H1 (cell line): ENCODE data around the gene ADM5. TPM values are rescaled to one million over a fixed set of nuclear protein-coding genes. Genes with fewer than 3 reads are reported as not detected.

ENCODE experiments used
- CTCF ChIA-PET: fragments of 300-600 bp; sonication (Branson Sonifier 250); formaldehyde crosslinking; loops from one replicate; lab custom pipeline; 2021; ENCODE audit not compliant: partially characterized antibody; lab: Charles Lee
- POLR2A ChIA-PET: fragments of 300-600 bp; sonication (Branson Sonifier 250); formaldehyde crosslinking; loops from one replicate; lab custom pipeline; 2021; ENCODE audit warnings: inconsistent platforms; ENCODE audit not compliant: partially characterized antibody; lab: Charles Lee
- DNase-seq, 2 experiments: peaks; one replicate each; pipeline versions ENCODE4 v3.0.0 to v3.0.0-alpha.2; 2010 to 2022; ENCODE audit warnings: low spot score in 2 of 2, low read depth in 1 of 2, mixed read lengths in 1 of 2
- FAIRE-seq: peaks from 2 replicates; lab custom pipeline; 2011; peaks lifted over from hg19 to GRCh38; lab: Jason Lieb, UNC
- H2AFZ ChIP-seq: 2 replicates; pipeline ENCODE4 v1.8.1; 2012; ENCODE audit warnings: low read length, inconsistent platforms
- H2AK5ac ChIP-seq: 2 replicates; pipeline ENCODE4 v1.6.1; 2013; ENCODE audit warnings: low read depth, low read length
- H2BK120ac ChIP-seq: replicated peaks from 2 replicates; pipeline ENCODE3; 2013; ENCODE audit warnings: low read depth, low read length, inconsistent platforms
- H2BK12ac ChIP-seq: 2 replicates; pipeline ENCODE4 v1.6.1; 2013; ENCODE audit warnings: low read depth, low read length
- H2BK15ac ChIP-seq: 2 replicates; pipeline ENCODE4 v1.6.1; 2013; ENCODE audit warnings: low read length
- H2BK20ac ChIP-seq: 2 replicates; pipeline ENCODE4 v1.6.1; 2013; ENCODE audit warnings: low read length
- H2BK5ac ChIP-seq: 2 replicates; pipeline ENCODE4 v1.6.1; 2013; ENCODE audit warnings: low read depth, low read length
- H3K14ac ChIP-seq: 2 replicates; pipeline ENCODE4 v1.6.1; 2013; ENCODE audit warnings: inconsistent platforms; ENCODE audit not compliant: insufficient read length
- H3K18ac ChIP-seq: 2 replicates; pipeline ENCODE4 v1.6.1; 2013; ENCODE audit warnings: low read length; ENCODE audit errors: extremely low read depth
- H3K23ac ChIP-seq: 2 replicates; pipeline ENCODE4 v1.6.1; 2013; ENCODE audit warnings: inconsistent platforms; ENCODE audit not compliant: insufficient read length
- H3K23me2 ChIP-seq: 2 replicates; pipeline ENCODE4 v1.6.1; 2013; ENCODE audit warnings: low read depth, low read length
- H3K27ac ChIP-seq: 2 replicates; pipeline ENCODE4 v1.6.1; 2011; ENCODE audit warnings: low read depth, low read length, inconsistent platforms
- H3K27me3 ChIP-seq, 4 experiments: replicated peaks in 1 of 4; 1 replicate in 1 of 4; 2 replicates in 3 of 4; pipeline versions ENCODE4 v1.6.1 to v1.8.1; 2011 to 2013; ENCODE audit warnings: low read length in 3 of 4, mild to moderate bottlenecking in 3 of 4, inconsistent platforms in 2 of 4, mixed read lengths in 2 of 4, moderate library complexity in 1 of 4; ENCODE audit not compliant: control insufficient read depth in 3 of 4, insufficient read depth in 3 of 4; ENCODE audit errors: extremely low read depth in 1 of 4
- H3K36me3 ChIP-seq, 4 experiments: 2 replicates each; pipeline versions ENCODE4 v1.6.1 to v1.8.1; 2011 to 2013; ENCODE audit warnings: mild to moderate bottlenecking in 4 of 4, low read length in 3 of 4, moderate library complexity in 2 of 4, control low read depth in 1 of 4, inconsistent platforms in 1 of 4; ENCODE audit not compliant: insufficient read depth in 4 of 4, control insufficient read depth in 2 of 4
- H3K4ac ChIP-seq: replicated peaks from 2 replicates; pipeline ENCODE3; 2013; ENCODE audit warnings: low read length, low read depth, mixed read lengths, inconsistent platforms; ENCODE audit not compliant: insufficient read length
- H3K4me1 ChIP-seq, 4 experiments: replicated peaks in 1 of 4; 1 replicate in 1 of 4; 2 replicates in 3 of 4; pipeline versions ENCODE4 v1.6.1 to v1.8.1; 2011 to 2013; ENCODE audit warnings: low read length in 3 of 4, inconsistent platforms in 2 of 4, mixed read lengths in 1 of 4; ENCODE audit not compliant: insufficient read depth in 4 of 4, control insufficient read depth in 3 of 4
- H3K4me2 ChIP-seq, 2 experiments: 2 replicates each; pipeline versions ENCODE4 v1.6.1 to v1.8.1; 2011 to 2013; ENCODE audit warnings: low read depth in 2 of 2, low read length in 2 of 2, control low read depth in 1 of 2, inconsistent platforms in 1 of 2, mild to moderate bottlenecking in 1 of 2; ENCODE audit not compliant: insufficient read depth in 1 of 2
- H3K4me3 ChIP-seq, 4 experiments: fragments of 200-600, 300-600 bp in 1 of 4; sonication (generic), shearing (Covaris generic), sonication (Bioruptor Twin) in 1 of 4; 2 replicates each; pipeline versions ENCODE4 v1.5.1 to v1.8.1; 2011 to 2016; ENCODE audit warnings: low read length in 4 of 4, low read depth in 3 of 4, control low read depth in 2 of 4, inconsistent platforms in 2 of 4, mild to moderate bottlenecking in 2 of 4, mixed read lengths in 1 of 4, moderate library complexity in 1 of 4; ENCODE audit not compliant: insufficient read depth in 2 of 4; ENCODE audit errors: extremely low read depth in 1 of 4
- H3K56ac ChIP-seq: replicated peaks from 2 replicates; pipeline ENCODE3; 2013; ENCODE audit warnings: low read depth, mild to moderate bottlenecking, mixed read lengths, low read length, inconsistent platforms; ENCODE audit not compliant: insufficient read length
- H3K79me1 ChIP-seq: 2 replicates; pipeline ENCODE4 v1.6.1; 2013; ENCODE audit warnings: low read depth, low read length, control low read depth
- H3K79me2 ChIP-seq, 2 experiments: 2 replicates each; pipeline versions ENCODE4 v1.6.1 to v1.8.1; 2012 to 2013; ENCODE audit warnings: low read length in 2 of 2, mild to moderate bottlenecking in 2 of 2, inconsistent platforms in 1 of 2; ENCODE audit not compliant: insufficient read depth in 2 of 2, control insufficient read depth in 1 of 2
- H3K9ac ChIP-seq, 4 experiments: replicated peaks in 1 of 4; 1 replicate in 1 of 4; 2 replicates in 3 of 4; pipeline versions ENCODE4 v1.6.1 to v1.8.1; 2011 to 2013; ENCODE audit warnings: low read depth in 3 of 4, low read length in 3 of 4, control low read depth in 2 of 4, mild to moderate bottlenecking in 2 of 4, moderate library complexity in 2 of 4, inconsistent platforms in 1 of 4; ENCODE audit errors: extremely low read depth in 1 of 4
- H3K9me3 ChIP-seq, 2 experiments: 2 replicates each; pipeline versions ENCODE4 v1.6.1 to v1.8.1; 2012 to 2013; ENCODE audit warnings: mild to moderate bottlenecking in 2 of 2, moderate library complexity in 2 of 2, control low read depth in 1 of 2, inconsistent platforms in 1 of 2, low read depth in 1 of 2, low read length in 1 of 2, mixed read lengths in 1 of 2; ENCODE audit not compliant: insufficient read depth in 2 of 2
- H4K20me1 ChIP-seq, 2 experiments: replicated peaks in 1 of 2; 2 replicates each; pipeline versions ENCODE3 to v1.8.1; 2011 to 2013; ENCODE audit warnings: inconsistent platforms in 2 of 2, low read length in 2 of 2, mild to moderate bottlenecking in 1 of 2; ENCODE audit not compliant: insufficient read depth in 2 of 2, control insufficient read depth in 1 of 2
- H4K5ac ChIP-seq: 2 replicates; pipeline ENCODE4 v1.6.1; 2013; ENCODE audit warnings: low read length, low read depth, mixed read lengths, inconsistent platforms; ENCODE audit not compliant: insufficient read length
- H4K8ac ChIP-seq: 2 replicates; pipeline ENCODE4 v1.8.0; 2013; ENCODE audit warnings: mild to moderate bottlenecking, moderate library complexity, low read length, inconsistent platforms; ENCODE audit not compliant: insufficient read depth; ENCODE audit errors: extremely low read depth
- H4K91ac ChIP-seq: replicated peaks from 2 replicates; pipeline ENCODE3; 2013; ENCODE audit warnings: low read length, mixed read lengths, inconsistent platforms; ENCODE audit not compliant: insufficient read length
- EP300 ChIP-seq, 2 experiments: IDR thresholded peaks; 1 replicate in 1 of 2; 2 replicates in 1 of 2; pipeline ENCODE4 v1.6.1; 2011 to 2012; ENCODE audit warnings: low read depth in 2 of 2, low read length in 2 of 2, mild to moderate bottlenecking in 2 of 2, borderline replicate concordance in 1 of 2, inconsistent platforms in 1 of 2, moderate library complexity in 1 of 2
- EZH2 ChIP-seq: fragments of 200-600 bp; sonication (generic); IDR thresholded peaks from 2 replicates; pipeline ENCODE4 v1.7.1; 2012; ENCODE audit warnings: low read depth, mild to moderate bottlenecking, moderate library complexity, low read length, inconsistent platforms; ENCODE audit not compliant: severe bottlenecking
- HDAC2 ChIP-seq, 2 experiments: fragments of 300-600 bp in 1 of 2; sonication (generic) in 1 of 2; IDR thresholded peaks; 2 replicates each; pipeline ENCODE4 v1.6.1; 2011 to 2012; ENCODE audit warnings: low read depth in 2 of 2, low read length in 2 of 2, mild to moderate bottlenecking in 2 of 2, moderate library complexity in 2 of 2, borderline replicate concordance in 1 of 2, inconsistent platforms in 1 of 2
- JUN ChIP-seq: IDR thresholded peaks from 2 replicates; pipeline ENCODE4 v1.6.1; 2011; ENCODE audit warnings: low read depth, mild to moderate bottlenecking, improper control_type of control experiment, low read length
- PHF8 ChIP-seq: fragments of 200-600 bp; sonication (generic); conservative IDR thresholded peaks from 2 replicates; pipeline ENCODE4 v1.7.1; 2012; ENCODE audit warnings: low read depth, mild to moderate bottlenecking, inconsistent platforms, low read length, moderate library complexity
- POLR2AphosphoS5 ChIP-seq: IDR thresholded peaks from 2 replicates; pipeline ENCODE4 v1.6.1; 2011; ENCODE audit warnings: low read depth, low read length
- RXRA ChIP-seq: IDR thresholded peaks from 2 replicates; pipeline ENCODE4 v1.6.1; 2011; ENCODE audit warnings: low read depth, mild to moderate bottlenecking, low read length, moderate library complexity; ENCODE audit not compliant: insufficient read depth
- WGBS, 2 experiments: shearing (Covaris generic) in 1 of 2; methylation state at CpG; one replicate each; pipeline versions ENCODE4 v1.1.6 to v1.1.7; 2013 to 2015; ENCODE audit warnings: low lambda C conversion rate in 2 of 2, mixed read lengths in 2 of 2, inconsistent platforms in 1 of 2, low coverage in 1 of 2, missing lambda C conversion rate in 1 of 2; ENCODE audit not compliant: insufficient replicate concordance in 2 of 2, insufficient coverage in 1 of 2, insufficient read length in 1 of 2; ENCODE audit errors: extremely low coverage in 1 of 2, missing lambda C conversion rate in 1 of 2; 5-methylcytosine and 5-hydroxymethylcytosine counted together
- polyA plus RNA-seq, 7 experiments: library from polyadenylated mRNA; depleted of rRNA in 3 of 7; stranded (reverse) in 5 of 7; unstranded in 2 of 7; fragments of >200 nt in 5 of 7; fragments of 200-250 nt in 2 of 7; gene quantifications; 1 replicate in 5 of 7; 2 replicates in 1 of 7; 4 replicates in 1 of 7; pipeline versions ENCODE4 v1.2.1 to v1.2.3, GENCODE V29; 2011 to 2013; ENCODE audit warnings: missing spikeins in 2 of 7, mixed read lengths in 2 of 7
- total RNA-seq: library from RNA; stranded (reverse); fragmentation: NEBNext Ultra II Directional; extraction: Animal tissue kit (Norgen Biotek cat#: 25700); gene quantifications from 2 replicates; pipeline ENCODE4 v1.2.1, GENCODE V29; 2021
- TF ChIP-seq, protein P1 (sequence below): IDR thresholded peaks from 2 replicates; pipeline ENCODE4 v1.6.1; 2012; ENCODE audit warnings: inconsistent platforms

Gene ADM5
- total and polyA plus RNA-seq, 2 of the 8 experiments (the other 6 are each of a cell fraction or from before 2014, with no cell fraction given) = 2.5 to 2.6 TPM

DNA sequence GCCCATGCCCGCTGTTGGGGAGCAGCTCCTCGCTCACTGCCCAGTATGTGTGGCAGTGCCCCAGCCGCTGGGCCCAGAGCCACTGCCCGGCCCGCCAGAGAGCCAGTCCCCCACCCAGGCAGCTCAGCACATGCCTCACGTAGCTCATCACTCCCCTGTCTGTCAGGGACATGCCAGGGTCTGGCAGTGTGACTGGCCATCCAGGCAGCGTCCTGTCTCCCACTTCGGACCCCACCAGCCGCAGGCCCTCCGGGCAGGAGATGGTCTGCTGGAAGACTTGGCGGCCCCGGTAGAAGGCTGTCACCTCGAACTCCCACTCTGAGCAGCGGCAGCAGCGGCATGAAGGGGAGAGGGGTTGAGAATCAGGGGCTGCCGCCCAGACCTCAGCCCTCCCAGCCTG, 27.4 kb upstream of the ADM5 start:
- H3K23me2 ChIP-seq = peaks cover 15% of the 10 kb centered on the region
- no peak overlapping the region for H2BK120ac ChIP-seq
- no peak overlapping the region for H2AK5ac ChIP-seq
- POLR2A ChIA-PET = interaction anchor here (0.6 to 18.0 kb wide), 7 partner anchors 12 to 142 kb away, joined by 3 to 275 read pairs (median 4); partner anchors contain the start of genes PRMT1, RRAS and SCAF1
- H3K9me3 ChIP-seq = peaks cover 9 to 11% of the 10 kb centered on the region in 2 experiments
- no peak overlapping the region for H2BK20ac ChIP-seq
- H3K23ac ChIP-seq = no peak overlapping the region
- H3K79me1 ChIP-seq = peaks cover 5% of the 10 kb centered on the region
- FAIRE-seq (no peak), DNase-seq (no peak)
- peaks cover 0 to 12% (median 5%) of the 10 kb centered on the region in 4 experiments; a peak in 6 of 7 replicates for H3K4me1 ChIP-seq
- no peak overlapping the region for H3K4me2 ChIP-seq
- no peak overlapping the region for H3K56ac ChIP-seq
- no peak overlapping the region for H3K14ac ChIP-seq
- H2AFZ ChIP-seq = no peak overlapping the region
- H3K27me3 ChIP-seq = no peaks in the 10 kb centered on the region
- TF ChIP-seq EZH2 = no peak
- TF ChIP-seq HDAC2 (IDR thresholded peaks at IDR 0.05; ENCODE audit: borderline replicate concordance in 1 of 2, low read depth in 2 of 2, low read length in 2 of 2) = no peak
- TF ChIP-seq, protein P1, sequence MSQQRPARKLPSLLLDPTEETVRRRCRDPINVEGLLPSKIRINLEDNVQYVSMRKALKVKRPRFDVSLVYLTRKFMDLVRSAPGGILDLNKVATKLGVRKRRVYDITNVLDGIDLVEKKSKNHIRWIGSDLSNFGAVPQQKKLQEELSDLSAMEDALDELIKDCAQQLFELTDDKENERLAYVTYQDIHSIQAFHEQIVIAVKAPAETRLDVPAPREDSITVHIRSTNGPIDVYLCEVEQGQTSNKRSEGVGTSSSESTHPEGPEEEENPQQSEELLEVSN = no peak
- TF ChIP-seq PHF8 = no peak
- TF ChIP-seq RXRA = no peak
- TF ChIP-seq JUN = no peak
- TF ChIP-seq POLR2AphosphoS5 = 0 out of 2 replicates have a peak, but pooled peaks have one; percentile 15
- TF ChIP-seq EP300 (IDR thresholded peaks at IDR 0.05; ENCODE audit: borderline replicate concordance in 1 of 2, low read depth in 2 of 2, low read length in 2 of 2) = no peak
- peaks cover 0 to 24% of the 10 kb centered on the region in 2 experiments; a peak in 2 of 4 replicates for H3K79me2 ChIP-seq
- H3K18ac ChIP-seq = no peak overlapping the region
- peaks cover 11 to 13% of the 10 kb centered on the region in 2 experiments for H4K20me1 ChIP-seq
- no peak overlapping the region for H4K5ac ChIP-seq
- H2BK15ac ChIP-seq = no peak overlapping the region
- H3K4ac ChIP-seq = no peak overlapping the region
- CTCF ChIA-PET = interaction anchor here (1.8 to 4.4 kb wide), 2 partner anchors 11 to 14 kb away, joined by 4 to 28 read pairs; no protein-coding TSS in a partner anchor
- no peak overlapping the region for H4K91ac ChIP-seq
- peaks cover 18 to 54% (median 40%) of the 10 kb centered on the region in 4 experiments; a peak in 7 of 8 replicates for H3K36me3 ChIP-seq
- H4K8ac ChIP-seq = no peak overlapping the region; the same call in 1 of the 2 replicates
- H3K4me3 ChIP-seq = no peak overlapping the region
- WGBS, 2 experiments = 97% methylated on average over 16 of the region's 16 CpGs; no CpG with 5 or more reads in 1 of the 2 experiments
- no peak overlapping the region for H3K27ac ChIP-seq
- no peak overlapping the region for H2BK5ac ChIP-seq
- H3K9ac ChIP-seq = no peak overlapping the region
- no peak overlapping the region for H2BK12ac ChIP-seq
